GOT3 (cell line): ENCODE data around the gene ADAP1.

Source experiments
- DNase-seq: peaks from one replicate; lab custom pipeline; 2025; ENCODE audit warnings: mixed read lengths; lab: John Stamatoyannopoulos, UW

ADAP1 gene

DNA sequence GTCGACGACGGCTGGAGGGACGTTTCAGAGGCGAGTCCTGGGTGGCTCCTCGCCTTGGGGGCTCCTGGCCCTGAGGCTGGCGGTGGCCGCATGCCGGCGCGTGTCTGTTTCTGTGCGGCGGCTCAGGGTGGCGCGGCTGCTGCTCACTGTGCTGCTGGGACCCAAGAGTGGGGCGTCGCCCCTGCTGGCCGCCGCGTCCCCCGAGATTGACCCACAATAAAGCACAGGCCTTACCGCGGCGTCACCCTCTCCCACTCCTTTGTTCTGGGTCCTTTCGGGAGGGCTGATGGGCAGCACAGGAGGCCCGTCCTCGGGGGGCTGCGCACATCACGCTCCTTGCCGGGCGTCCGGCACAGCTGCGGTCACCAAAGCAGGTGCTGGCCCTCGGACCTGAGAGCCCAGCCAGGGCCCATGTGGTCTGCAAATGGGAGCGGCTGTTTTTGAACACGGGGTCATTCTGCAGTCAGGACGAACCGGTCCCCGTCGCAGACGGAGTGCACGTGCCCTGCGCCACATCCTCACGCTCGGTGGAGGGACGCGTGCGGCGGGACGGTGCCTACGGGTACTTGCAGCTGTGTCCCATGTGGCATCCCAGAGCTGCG is 58.9 kb downstream of the ADAP1 start:
- no peak for DNase-seq

DNA sequence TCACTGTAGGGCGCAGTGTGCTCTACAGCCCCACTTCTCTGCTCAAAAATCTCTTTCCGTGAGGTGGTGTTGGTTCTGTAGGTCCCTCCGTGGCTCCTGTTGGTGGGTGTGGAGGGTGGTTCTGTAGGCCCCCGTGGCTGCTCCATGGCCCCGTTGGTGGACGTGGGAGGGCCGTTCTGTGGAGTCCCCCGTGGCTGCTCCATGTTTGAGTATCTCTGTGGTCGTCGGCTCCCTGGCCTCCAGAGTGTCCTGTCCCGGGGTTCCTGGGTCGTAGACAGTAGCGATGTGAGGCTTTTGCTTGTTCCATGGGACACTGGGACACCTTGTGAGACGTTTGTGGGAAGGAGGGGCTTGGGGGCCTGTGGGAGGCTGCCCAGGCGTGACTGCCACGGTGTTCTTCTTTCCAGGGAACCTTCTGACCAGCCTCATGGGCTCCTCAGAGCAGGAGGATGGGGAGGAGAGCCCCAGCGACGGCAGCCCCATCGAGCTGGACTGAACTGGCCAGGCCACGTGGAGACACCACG is 59.5 kb downstream of the ADAP1 start:
- DNase-seq: no peak

DNA sequence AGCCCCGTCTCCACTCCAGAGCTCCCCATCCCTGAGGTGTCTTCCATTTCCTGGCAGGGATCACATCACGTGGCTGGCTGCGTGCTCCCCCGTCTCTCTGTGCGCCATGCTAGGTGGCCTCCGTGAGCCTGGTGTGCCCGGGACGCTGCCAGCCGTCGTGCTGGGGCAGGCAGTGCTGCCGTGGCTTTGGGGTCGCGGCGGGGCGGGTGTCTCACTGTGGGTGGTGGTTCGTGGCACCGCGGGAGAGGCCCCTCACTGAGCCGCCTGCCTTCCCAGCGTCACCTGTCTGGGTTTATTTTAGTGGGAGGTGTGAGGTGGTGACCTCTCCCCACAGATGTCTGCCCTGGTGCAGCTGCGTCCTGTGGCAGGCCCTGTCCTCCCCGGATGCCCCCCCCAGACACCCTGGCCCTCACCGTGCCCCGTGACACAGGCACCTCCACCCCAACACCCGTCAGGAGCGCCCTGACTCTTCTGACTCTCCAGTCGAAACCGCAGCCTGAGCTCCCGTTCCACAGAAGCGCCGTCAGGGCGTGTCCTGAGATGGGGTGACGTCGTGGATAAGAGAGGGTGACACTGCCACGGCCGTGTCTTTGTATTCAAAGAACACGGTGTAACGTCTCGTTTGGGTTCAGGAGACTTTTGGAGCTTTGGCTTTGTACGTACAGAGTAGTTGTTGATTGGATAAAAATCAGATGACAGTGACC is 60.2 kb downstream of the ADAP1 start:
- no peak for DNase-seq

DNA sequence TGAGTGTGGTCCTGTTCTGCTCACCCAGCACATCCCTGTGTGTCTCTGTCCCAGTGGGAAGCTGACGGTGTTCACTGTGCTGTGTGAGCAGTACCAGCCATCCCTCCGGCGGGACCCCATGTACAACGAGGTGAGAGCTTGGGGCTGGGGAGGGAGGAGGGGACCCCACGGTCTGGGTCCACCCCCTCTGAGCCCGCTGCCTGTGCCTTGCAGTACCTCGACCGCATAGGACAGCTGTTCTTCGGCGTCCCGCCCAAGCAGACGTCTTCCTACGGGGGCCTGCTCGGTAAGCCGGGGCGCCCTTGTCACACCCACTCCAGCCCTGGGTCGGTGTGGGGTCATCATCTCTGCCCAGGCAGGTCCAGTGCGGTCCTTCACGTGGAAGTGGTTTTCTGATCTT is 60.8 kb downstream of the ADAP1 start:
- no peak for DNase-seq

DNA sequence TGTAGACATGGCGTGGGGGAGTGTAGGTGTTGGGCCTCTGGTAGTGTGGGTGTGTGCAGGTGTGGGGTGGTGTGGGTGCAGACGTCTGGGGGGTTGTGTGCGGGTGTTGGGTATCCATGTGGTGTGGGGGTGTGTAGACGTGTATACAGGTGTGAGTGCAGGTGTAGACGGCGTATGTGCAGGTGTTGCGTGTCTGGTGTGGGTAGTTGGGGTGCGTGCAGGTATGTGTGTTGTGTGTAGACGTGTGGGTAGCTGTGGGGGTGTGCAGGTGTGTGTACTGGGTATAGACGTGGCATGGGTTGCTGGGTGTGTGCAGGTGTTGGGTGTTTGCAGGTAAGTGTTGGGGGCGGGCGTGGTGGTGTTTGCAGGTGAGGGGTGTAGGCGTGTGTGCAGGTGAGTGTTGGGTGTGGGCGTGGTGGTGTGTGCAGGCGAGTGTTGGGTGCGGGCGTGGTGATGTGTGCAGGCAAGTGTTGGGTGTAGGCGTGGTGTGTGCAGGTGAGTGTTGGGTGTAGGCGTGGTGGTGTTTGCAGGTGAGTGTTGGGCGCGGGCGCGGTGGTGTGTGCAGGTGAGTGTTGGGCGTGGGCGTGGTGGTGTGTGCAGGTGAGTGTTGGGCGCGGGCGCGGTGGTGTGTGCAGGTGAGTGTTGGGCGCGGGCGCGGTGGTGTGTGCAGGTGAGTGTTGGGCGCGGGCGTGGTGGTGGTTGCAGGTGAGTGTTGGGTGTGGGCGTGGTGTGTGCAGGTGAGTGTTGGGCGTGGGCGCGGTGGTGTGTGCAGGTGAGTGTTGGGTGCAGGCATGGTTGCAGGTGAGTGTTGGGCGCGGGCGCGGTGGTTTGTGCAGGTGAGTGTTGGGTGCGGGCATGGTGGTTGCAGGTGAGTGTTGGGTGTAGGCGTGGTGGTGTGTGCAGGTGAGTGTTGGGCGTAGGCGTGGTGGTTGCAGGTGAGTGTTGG is 61.6 kb downstream of the ADAP1 start:
- DNase-seq: no peak

DNA sequence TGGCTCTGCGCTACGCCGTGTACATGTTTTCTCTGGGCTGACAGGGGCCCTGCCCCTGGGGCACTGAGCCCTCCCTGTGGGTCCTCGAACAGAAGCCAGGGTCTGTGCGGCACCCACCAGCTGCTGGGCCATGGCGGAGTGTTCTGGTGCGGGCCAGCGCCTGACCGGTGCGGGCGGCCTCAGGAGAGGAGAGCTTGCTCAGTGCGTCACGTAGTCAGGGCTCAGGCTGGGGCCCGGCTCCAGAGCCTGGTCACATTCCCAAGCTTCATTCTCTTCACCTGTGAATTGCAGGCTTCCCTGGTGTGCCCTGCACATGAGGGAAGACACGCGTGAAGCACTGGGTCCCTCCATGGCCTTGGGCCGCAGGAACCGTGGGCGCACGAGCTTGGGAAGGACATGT is 62.7 kb downstream of the ADAP1 start:
- no peak for DNase-seq

DNA sequence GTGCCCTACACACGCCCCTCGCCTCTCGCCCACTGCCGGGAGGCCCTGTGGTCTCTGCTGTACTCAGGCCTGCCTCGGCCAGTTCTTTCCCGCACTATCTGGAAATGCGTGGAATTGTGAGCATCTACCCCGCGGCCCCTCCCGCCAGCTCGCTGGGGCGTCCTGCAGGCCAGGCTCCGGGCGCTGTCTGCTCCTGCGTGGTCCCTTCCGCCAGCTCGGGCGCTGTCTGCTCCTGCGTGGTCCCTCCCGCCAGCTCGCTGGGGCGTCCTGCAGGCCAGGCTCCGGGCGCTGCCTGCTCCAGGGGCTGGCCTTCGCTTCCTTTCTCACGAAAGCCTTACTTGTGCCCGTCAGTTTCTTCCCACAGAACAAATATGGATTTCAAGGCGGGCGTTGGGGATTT is 63.2 kb downstream of the ADAP1 start:
- DNase-seq: no peak

DNA sequence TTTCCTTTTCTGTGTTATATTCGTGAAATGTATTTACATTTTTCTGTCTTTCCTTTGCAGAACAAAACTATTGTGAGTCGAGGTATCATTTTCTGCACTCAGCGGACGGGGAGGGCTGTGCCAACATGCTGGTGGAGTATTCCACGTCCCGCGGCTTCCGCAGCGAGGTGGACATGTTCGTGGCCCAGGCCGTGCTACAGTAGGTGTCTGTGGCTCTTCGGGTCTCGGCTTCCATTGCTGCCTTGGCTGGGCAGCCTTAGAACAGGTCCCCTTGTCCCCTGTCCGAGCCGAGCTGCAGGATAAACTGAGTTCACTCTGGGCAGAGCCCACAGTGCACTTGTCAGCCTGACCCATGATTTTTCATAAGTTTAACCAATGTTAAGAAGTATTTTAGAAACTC is 63.6 kb downstream of the ADAP1 start:
- no peak for DNase-seq

DNA sequence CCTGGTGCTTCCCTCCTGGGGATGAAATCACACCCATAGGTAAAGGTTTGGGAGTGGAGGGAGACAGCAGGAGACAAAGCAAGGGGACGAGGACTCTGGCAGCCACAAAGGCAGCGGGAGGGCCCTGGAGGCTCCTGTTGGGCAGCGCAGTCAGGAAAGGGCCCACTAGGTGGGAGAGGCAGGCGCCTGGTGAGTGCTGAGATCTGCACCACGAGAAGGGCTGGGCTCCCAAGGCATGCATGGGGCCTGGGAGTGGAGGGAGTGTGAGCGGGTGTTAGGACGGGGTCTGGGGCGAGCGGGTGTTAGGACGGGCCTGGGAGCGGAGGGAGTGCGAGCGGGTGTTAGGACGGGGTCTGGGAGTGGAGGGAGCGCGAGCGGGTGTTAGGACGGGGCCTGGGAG is 65.1 kb downstream of the ADAP1 start:
- DNase-seq: no peak

DNA sequence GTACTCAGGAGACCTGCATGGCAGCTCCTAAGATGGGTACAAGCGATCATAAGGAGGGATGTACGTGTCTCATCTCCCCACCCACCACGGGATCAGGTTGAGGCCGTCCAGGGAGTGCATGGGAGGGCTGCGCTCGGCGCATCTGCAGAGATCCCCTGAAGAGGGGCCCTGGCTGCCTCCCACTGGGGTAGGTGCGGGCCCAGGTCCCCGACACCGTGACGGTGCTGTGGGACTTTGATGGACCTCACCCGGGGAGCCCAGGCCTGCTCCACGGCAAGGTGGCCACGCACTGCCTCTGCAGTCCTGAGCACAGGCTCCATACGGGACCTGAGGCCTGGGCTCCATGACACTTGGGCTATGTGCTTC is 65.5 kb downstream of the ADAP1 start:
- no peak for DNase-seq

DNA sequence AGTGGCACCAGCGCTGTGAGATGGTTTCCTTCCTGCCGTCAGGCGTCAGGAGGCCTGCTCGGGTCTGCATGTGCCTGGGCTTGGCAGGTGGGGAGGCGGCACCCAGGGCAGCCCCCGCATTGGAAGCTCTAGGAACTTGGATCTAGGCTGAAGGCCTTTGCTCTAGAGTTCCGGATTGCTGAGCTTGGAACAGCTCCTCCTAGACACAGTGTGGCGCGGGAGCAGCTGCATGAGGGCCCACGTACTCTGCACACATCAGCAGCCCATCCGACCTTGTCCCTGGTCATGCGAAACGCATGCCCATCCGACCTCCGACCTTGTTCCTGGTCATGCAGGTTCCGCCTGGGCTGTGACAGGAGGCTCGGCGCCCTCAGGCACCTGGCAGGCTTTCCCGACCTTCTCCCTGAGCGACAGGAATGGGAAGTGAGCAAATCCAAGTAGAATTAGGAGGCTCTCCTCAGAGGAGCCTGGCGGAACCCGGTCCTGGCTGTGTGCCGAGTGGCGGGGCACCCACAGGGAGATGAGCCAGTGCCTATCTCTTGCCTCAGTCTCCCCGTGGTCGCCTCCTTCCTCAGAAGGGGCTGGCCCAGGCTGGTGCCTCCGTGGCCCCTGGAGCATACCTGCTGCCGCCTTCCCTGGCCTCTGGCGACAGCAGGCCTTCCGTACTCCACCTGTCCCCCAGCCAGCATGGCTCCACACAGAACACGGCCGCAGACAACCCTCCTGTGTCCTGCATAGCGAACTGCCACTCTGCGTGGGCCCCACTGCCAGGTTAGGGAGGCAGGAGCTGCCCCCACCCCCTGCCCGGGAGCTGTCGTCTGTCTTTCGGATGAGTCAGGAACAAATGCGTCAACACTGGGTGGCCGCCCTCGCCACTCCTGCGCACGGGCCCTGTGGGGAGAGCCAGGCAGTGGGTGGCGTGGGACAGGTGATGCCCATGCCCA is 66.1 kb downstream of the ADAP1 start:
- no peak for DNase-seq

DNA sequence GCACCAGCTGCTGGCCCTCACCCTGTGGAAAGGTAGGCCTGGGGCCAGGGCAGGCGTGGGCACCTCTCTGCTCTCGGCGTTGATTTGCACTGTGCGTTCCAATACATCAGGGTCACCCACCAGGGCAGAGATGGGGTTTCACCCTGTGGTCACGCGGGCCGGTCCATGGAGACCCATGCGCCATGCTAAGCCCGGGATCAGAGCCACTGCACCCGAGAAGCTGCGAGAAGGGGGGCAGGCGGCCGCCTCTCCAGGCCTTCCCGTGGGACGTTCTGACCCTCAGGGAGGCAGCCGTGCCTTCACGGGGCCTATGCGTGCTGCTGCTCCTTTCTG is 67.0 kb downstream of the ADAP1 start:
- DNase-seq: no peak

DNA sequence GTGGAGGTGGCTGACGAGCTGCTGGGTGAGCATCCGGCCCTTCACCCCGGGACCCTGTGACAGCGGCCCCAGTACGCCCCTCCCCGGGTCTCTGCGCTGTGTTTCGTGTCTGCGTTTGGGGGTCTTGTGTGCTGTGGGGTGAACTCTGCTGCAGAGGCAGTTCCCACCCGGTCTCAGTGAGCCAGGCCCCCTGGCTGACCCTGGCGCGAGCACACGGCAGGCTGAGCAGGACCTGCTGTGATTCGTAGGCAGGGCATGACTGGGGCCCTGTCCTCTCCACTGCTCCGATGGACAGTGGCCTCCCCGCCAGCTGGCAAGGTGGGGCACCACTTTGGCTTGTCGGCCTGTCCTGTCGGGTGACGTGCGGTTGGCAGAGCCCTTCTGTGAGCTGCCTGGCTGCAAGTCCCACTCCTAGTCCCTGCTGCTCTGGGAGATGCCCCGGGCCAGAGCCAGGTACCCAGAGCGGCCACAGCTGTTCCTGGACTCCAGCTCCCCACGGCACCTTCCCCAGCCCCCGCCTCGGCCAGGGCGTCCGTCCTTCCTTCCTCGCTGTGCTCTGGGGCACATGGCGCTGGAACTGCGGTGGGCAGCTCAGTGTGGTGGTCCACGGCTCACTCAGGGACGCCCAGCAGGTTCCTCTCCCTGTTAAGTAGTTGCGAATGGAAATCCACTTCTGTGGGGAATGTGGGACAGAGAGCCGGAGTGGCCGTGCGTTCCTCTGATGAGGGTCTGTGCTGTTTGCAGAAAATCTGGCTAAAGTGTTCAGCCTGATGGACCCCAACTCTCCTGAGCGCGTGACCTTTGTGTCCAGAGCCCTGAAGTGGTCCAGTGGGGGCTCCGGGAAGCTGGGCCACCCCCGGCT is 67.6 kb downstream of the ADAP1 start:
- DNase-seq: no peak

DNA sequence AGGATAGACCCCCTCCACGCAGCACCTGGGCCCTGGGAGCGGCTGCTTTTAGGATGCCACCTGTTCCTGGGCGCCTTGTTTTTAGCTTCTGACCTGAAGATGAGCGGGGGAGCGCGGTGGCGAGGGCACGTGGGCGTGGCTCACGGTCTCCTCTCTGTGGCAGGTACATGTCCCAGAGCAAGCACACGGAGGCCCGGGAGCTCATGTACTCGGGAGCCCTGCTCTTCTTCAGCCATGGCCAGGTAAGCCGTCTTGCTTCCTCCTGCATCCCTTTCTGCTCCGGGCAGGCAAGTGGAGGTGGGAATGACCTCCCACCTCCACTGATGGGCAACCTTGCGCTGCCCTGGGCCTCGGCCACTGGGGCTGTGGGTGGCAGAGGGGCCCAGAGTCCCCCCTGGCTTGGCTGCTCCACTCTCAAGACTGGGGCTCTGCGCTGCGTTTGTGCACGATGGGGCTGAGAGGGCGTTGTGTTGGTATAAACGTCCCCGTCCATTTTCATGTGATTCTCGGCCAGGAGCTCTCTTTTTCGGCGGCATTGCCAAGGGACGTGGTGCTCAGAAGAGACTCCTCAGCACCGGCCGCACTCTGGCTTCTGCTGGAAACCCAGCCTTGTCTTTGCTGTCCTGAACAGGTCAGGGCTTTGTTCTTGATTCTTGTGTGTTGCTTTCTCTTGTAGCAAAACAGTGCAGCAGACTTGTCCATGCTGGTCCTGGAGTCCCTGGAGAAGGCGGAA is 68.4 kb downstream of the ADAP1 start:
- DNase-seq: no peak

DNA sequence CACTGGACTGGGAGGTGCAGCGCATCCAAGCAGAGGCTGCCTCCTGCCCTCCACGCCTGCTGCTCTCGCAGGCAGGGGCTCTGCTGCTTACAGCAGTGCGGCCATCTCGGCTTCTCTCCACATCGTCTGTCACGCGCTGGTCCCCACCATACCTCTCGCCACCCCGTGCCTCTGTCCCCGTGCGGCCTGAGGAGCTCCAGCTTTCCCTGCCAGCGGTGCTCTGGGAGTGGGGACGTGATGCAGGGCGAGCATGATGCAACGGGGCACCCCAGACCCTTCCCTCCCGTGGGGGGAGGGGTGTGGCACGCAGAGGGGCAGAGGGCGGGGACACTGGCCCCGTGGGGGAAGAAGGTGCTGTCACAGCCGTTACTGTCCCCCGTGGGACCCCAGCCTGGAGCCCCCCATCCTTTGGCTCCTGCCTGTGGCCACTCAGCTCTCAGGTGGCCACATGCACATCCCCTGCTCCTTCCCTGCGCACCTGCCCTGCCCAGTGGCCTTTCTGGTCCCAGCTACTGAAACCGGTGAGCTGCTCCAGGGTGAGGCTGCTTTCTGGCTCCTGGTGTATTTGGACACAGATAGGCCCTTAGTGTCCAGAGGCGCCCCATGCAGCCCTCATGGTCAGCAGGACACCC is 69.1 kb downstream of the ADAP1 start:
- DNase-seq: no peak

DNA sequence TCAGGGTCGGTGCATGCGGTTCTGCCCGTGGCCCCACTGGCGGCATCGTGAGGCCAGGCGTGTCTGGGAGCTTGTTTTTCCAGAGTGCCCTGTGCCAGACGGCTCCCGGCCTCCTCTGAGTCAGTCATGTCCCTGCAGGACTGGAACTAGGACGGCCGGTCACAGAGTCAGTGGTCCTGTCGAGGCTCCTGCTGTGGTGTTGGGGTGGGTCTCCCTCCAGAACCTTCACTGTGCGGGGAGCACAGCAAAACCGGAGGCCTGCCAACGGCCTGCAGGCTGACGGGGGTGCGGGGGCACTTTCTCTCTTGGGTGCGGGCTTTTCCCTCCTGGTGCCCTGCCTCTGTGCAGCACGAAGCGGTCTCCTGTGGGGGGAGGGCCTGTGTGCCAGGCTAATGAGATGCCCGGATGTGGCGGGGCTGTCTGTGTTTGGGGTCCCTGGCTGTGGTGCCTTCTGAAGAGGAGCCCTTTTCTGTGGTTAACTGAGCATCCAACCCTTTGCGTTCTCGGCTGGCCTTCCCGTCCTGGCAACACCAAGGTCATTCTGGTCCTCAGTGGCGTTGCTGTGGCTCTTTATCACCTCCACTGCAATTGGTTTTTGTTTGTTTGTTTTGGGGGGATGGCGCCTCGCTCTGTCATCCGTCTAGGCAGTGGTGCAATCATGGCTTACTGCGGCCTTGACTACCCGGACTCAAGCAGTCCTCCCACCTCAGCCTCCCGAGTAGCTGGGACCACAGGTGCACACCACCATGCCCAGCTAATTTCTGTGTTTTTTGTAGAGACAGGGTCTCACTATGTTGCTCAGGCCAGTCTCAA is 70.1 kb downstream of the ADAP1 start:
- no peak for DNase-seq

DNA sequence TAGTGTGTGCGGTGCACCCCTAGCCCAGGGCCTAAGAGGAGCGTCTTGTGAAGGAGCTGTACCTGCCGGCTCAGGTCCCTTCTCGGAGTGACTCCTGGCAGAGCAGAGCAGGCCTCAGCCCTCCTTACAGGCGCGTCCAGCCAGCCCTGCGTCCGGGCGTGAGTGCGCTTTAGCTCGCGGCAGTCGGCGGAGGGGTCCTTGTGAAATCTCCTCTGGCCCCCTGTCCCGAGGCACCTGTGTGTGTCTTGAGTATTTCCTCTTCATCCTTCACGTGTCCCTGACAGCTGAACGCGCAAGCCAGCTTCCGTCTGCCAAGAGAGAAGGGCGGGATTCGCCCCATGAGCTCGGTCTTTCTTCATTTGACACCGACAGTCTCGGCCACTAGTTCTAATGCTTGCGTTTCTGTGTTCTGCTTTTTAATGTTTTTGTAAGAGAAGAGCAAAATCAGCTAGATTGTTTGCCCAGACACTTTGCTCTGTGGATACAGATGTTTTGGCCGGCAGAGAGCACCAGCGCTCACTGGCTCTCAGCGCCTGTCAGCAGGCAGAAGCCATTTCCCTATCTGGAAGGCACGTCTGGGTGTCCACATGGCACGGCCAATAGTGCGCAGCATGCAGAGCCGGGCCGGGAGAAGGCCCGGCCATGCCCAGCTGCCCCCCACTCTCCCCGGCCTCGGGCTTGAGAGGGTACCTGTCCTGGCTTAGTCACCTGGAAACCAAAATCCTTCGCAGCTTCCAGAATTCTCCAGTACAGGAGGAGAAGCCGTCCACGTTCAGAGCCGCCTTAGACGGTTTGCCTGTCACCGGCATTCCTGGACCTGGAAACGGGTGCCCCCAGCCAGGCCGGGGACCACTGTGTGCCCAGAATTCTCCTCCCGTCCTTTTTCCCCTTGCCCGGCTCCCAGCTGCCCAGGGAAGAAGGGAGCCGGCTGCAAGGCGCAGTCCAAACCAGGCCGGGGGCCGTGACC is 71.1 kb downstream of the ADAP1 start:
- DNase-seq: no peak
